Lung (tissue), 12 donors: ENCODE results near the gene MRM2. TPM values are rescaled to one million over a fixed set of nuclear protein-coding genes. Genes with fewer than 3 reads are reported as not detected.

ENCODE experiments used
- ATAC-seq: fragments of 200-7000 bp; cut with Tn5 transposase; one replicate; pipeline ENCODE4 v1.9.1; 2020; ENCODE audit warnings: moderate number of reproducible peaks; ENCODE audit not compliant: insufficient read depth, low FRiP score
- DNase-seq, 3 donors: peaks; one replicate each; pipeline ENCODE4 v3.0.0-alpha.2; 2013 to 2017
- H3K27ac ChIP-seq, 2 donors: one replicate each; pipeline ENCODE4 v1.5.1; 2013; ENCODE audit warnings: mild to moderate bottlenecking in 2 of 2, moderate library complexity in 2 of 2, control low read depth in 1 of 2, inconsistent platforms in 1 of 2, low read depth in 1 of 2, low read length in 1 of 2
- H3K27me3 ChIP-seq, 3 donors: one replicate each; pipeline ENCODE4 v1.5.1; 2013; ENCODE audit warnings: low read length in 2 of 3; ENCODE audit not compliant: control insufficient read depth in 3 of 3, insufficient read depth in 3 of 3
- H3K36me3 ChIP-seq, 4 donors: one replicate each; pipeline ENCODE4 v1.5.1; 2013; ENCODE audit warnings: low read length in 4 of 4, mild to moderate bottlenecking in 1 of 4, moderate library complexity in 1 of 4; ENCODE audit not compliant: control insufficient read depth in 4 of 4, insufficient read depth in 4 of 4
- H3K4me1 ChIP-seq, 5 donors: one replicate each; pipeline ENCODE4 v1.5.1; 2013; ENCODE audit warnings: low read length in 5 of 5, mild to moderate bottlenecking in 2 of 5, moderate library complexity in 1 of 5; ENCODE audit not compliant: control insufficient read depth in 5 of 5, insufficient read depth in 5 of 5
- H3K4me3 ChIP-seq: one replicate; pipeline ENCODE4 v1.5.1; 2013; ENCODE audit warnings: mild to moderate bottlenecking, control low read depth, moderate library complexity
- H3K9ac ChIP-seq, 2 donors: one replicate each; pipeline ENCODE4 v1.5.1; 2013; ENCODE audit warnings: low read length in 2 of 2, control low read depth in 1 of 2; ENCODE audit not compliant: insufficient read depth in 1 of 2
- H3K9me3 ChIP-seq, 4 donors: one replicate each; pipeline ENCODE4 v1.5.1; 2013; ENCODE audit warnings: low read length in 3 of 4, mild to moderate bottlenecking in 1 of 4, moderate library complexity in 1 of 4; ENCODE audit not compliant: control insufficient read depth in 4 of 4, insufficient read depth in 3 of 4
- WGBS, 2 donors: extraction: QIAGEN DNeasy Blood & Tissue Kit; methylation state at CpG; one replicate each; pipeline ENCODE4 v1.1.7; 2013; 5-methylcytosine and 5-hydroxymethylcytosine counted together
- polyA plus RNA-seq, 2 donors: library from polyadenylated mRNA; stranded (reverse); fragments of 200-250 nt; gene quantifications; one replicate each; pipeline ENCODE4 v1.2.1, GENCODE V29; 2013
- total RNA-seq, 2 donors: library from RNA; depleted of rRNA in 1 of 2; stranded (reverse); fragments of >200 nt in 1 of 2; gene quantifications; one replicate each; pipeline ENCODE4 v1.2.1, GENCODE V29; 2014 to 2021
- TF ChIP-seq, protein P1 (sequence below): IDR thresholded peaks from 2 replicates; pipeline ENCODE4 v1.5.1; 2012; ENCODE audit warnings: mild to moderate bottlenecking; ENCODE audit errors: control extremely low read depth, extremely low read depth
- donor health status: control.
- donor health status: control.
- donor health status: Bipolar disorder and iron deficiency.
- donor health status: healthy.
- donor health status: DM: yes; HTN: yes; CAD: no.

MRM2 gene
- total and polyA plus RNA-seq, 4 donors = 18.7 to 25.5 (median 23.1) TPM

DNA sequence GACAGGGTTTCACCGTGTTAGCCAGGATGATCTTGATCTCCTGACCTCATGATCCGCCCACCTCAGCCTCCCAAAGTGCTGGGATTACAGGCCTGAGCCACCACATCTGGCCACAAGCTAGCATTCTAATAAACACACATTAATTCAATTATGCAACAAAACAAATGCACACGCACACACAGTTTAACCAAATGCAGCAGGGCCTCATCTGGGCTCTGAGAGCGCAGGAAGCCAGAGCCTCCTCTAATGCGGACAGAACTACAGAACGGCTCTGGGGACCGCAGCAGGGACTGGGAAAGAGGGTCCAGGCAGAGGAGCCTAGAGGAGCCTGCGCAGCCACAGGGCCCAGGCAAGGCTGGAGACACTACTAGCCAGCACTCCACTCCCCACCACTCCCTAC, 13.1 kb downstream of the MRM2 start:
- ATAC-seq (no peak), DNase-seq (no peak)
- Histone ChIP-seq H3K9ac (no peak overlapping the region), H3K9me3 (no peaks in the 10 kb centered on the region), H3K36me3 (peaks cover 0 to 53% (median 22%) of the 10 kb centered on the region in 4 donors), H3K27ac (no peak overlapping the region), H3K4me3 (no peak overlapping the region), H3K27me3 (no peaks in the 10 kb centered on the region), H3K4me1 (peaks cover 0 to 13% (median 9%) of the 10 kb centered on the region in 5 donors)
- TF ChIP-seq, protein P1, sequence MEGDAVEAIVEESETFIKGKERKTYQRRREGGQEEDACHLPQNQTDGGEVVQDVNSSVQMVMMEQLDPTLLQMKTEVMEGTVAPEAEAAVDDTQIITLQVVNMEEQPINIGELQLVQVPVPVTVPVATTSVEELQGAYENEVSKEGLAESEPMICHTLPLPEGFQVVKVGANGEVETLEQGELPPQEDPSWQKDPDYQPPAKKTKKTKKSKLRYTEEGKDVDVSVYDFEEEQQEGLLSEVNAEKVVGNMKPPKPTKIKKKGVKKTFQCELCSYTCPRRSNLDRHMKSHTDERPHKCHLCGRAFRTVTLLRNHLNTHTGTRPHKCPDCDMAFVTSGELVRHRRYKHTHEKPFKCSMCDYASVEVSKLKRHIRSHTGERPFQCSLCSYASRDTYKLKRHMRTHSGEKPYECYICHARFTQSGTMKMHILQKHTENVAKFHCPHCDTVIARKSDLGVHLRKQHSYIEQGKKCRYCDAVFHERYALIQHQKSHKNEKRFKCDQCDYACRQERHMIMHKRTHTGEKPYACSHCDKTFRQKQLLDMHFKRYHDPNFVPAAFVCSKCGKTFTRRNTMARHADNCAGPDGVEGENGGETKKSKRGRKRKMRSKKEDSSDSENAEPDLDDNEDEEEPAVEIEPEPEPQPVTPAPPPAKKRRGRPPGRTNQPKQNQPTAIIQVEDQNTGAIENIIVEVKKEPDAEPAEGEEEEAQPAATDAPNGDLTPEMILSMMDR = no peak
- 92 to 95% methylated on average over 8 of the region's 8 CpGs for WGBS, 2 donors

GRCh38 chr7:2227699-2228098, 14.3 kb downstream of the MRM2 start:
- Histone ChIP-seq H3K27ac (no peak overlapping the region), H3K9me3 (no peaks in the 10 kb centered on the region), H3K9ac (no peak overlapping the region), H3K27me3 (no peaks in the 10 kb centered on the region), H3K4me1 (peaks cover 0 to 9% (median 7%) of the 10 kb centered on the region in 5 donors), H3K4me3 (no peak overlapping the region), H3K36me3 (peaks cover 0 to 56% (median 27%) of the 10 kb centered on the region in 4 donors)
- TF ChIP-seq, protein P1 = no peak
- DNase-seq (no peak), ATAC-seq (no peak)
- WGBS, 2 donors = 91 to 94% methylated on average over 15 of the region's 15 CpGs

GRCh38 chr7:2225830-2226229, 16.2 kb downstream of the MRM2 start:
- peak overlapping the region in 1 of 2 donors; percentile 75 for H3K27ac ChIP-seq
- DNase-seq (no peak), ATAC-seq (no peak)
- TF ChIP-seq, protein P1 = no peak
- no peak overlapping the region for H3K4me3 ChIP-seq
- H3K27me3 ChIP-seq = no peaks in the 10 kb centered on the region
- H3K9me3 ChIP-seq = no peaks in the 10 kb centered on the region
- H3K9ac ChIP-seq = no peak overlapping the region
- WGBS, 2 donors = 95 to 98% methylated on average over 13 of the region's 13 CpGs
- H3K4me1 ChIP-seq = peaks cover 0 to 7% (median 0%) of the 10 kb centered on the region in 5 donors
- H3K36me3 ChIP-seq = peaks cover 0 to 60% (median 36%) of the 10 kb centered on the region in 4 donors

GRCh38 chr7:2225336-2225735, 16.7 kb downstream of the MRM2 start:
- WGBS, 2 donors = 74 to 89% methylated on average over 14 of the region's 14 CpGs
- H3K27ac ChIP-seq = peak overlapping the region in 1 of 2 donors; percentile 75
- ATAC-seq (peak; percentile 76), DNase-seq (no peak)
- no peak overlapping the region for H3K9ac ChIP-seq
- no peaks in the 10 kb centered on the region for H3K27me3 ChIP-seq
- H3K4me1 ChIP-seq = peaks cover 0 to 7% (median 0%) of the 10 kb centered on the region in 5 donors
- H3K9me3 ChIP-seq = no peaks in the 10 kb centered on the region
- TF ChIP-seq, protein P1 = no peak
- no peak overlapping the region for H3K4me3 ChIP-seq
- peaks cover 0 to 60% (median 36%) of the 10 kb centered on the region in 4 donors for H3K36me3 ChIP-seq
